LoVo (cell line): Measurements from ENCODE around the gene EMILIN3.
A peak's percentile ranks its signal among the peaks of the same experiment; 100 is the strongest.

Experiments used
- DNase-seq: peaks from one replicate; pipeline ENCODE4 v3.0.0-alpha.2; 2016; ENCODE audit warnings: low spot score

The EMILIN3 gene

DNA sequence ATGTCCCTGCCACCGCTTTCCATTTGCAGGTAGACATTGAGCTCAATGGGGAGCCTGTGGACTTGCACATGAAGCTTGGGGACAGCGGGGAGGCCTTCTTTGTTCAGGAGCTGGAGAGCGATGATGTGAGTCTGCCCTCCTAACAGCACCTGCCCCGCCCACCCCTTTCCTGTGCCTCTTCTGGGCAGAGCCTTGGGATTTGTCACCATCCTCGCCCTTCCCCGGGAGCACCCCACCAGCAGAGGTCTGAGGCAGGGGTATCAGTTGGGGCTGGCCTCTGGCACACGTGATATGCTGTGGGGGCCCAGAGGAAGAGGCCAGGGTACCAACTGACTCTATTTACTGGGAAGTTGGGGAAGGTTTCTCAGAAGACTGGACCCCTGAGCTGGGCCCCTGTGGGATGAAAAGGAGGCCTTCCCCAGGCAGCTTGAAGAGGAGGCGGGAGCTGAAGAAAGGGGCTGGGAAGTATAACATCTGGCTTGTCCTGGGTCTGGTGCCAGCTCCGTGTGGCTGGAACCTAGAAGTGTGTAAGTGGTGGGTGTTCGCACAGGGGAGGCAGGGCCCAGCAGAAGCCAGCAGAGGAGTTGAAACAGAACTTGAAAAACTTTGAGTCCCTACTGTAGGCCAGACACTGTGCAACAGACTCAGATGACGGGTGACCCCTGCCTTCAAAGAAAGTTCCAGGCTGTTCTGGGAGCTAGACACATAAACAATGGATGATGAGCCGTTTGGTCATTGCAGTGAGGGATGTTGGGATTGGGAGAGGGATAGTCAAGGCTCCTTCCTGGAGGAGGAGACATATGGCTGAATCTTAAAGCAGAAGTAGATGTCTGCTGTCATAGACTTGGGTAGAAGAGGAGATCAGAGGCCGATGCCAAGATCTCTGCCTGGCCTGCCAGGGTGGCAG lies 18.8 kb downstream of the EMILIN3 start:
- no peak for DNase-seq

GRCh38 chr20:41345729-41346067 lies 20.9 kb downstream of the EMILIN3 start:
- DNase-seq, result no peak

GRCh38 chr20:41344938-41345728 lies 21.5 kb downstream of the EMILIN3 start:
- DNase-seq, result no peak

DNA sequence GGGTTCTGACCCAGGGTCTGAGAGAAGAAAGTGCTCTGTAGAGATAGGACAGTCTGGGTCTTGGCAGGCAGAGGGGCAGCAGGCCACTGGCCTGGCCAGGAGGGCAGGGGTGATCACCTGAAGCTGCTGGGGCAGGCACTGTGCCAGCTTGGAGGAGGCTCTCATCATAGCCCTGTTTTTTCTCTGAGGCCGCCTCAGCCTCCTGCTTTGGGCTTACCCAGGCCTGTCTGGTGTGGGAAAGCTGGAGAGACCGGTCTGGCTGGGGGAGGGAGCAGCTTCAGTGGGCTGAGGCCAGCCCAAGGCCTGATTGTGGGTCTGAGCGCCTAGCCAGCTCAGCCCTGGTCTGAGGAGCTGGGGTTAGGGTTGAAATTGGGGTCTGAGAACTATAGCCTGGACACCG lies 22.1 kb downstream of the EMILIN3 start:
- no peak for DNase-seq

DNA sequence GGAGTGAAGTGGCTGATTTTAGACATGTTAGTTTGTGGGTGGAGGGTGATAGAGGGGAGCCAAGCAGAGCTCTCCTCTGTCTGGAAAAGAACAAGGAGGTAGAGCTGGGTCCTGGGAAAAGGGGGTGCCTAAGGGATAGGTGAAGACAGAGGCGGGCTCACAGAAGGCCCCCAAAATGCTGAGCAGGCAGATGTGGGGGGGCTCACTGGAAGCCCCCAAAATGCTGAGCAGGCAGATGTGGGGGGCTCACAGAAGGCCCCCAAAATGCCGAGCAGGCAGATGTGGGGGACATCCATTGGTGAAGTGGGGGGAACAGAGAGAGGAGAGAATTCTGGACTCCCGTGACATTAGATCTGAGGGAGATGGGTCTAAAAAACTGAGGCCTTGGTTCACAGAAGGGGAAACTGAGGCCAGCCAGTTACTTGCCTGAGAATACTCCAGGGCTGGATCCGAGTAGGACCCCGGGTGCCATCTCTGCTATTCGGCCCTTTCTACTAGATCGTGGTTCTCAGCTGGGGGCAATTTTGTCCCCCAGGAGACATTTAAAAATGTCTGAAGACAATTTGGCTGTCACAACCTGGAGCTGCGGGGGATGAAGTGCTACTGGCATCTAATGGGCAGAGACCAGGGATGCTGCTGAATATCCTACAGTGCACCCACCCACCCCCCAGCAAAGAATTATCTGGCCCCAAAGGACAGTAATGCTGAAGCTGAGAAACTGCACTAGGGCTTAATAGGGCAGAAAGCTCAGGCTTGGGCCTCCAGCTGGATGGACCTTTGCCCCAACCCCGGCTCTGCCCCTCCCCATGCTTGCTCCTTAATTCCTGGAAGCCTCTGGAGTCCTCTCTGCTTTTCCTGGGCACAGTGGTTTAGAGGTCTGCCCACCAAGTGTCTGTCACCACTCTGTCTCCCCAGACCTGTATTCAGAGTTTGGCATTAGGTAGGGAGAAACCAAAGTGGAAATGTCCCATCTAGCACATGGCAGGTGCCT lies 23.8 kb downstream of the EMILIN3 start:
- DNase-seq, result no peak

DNA sequence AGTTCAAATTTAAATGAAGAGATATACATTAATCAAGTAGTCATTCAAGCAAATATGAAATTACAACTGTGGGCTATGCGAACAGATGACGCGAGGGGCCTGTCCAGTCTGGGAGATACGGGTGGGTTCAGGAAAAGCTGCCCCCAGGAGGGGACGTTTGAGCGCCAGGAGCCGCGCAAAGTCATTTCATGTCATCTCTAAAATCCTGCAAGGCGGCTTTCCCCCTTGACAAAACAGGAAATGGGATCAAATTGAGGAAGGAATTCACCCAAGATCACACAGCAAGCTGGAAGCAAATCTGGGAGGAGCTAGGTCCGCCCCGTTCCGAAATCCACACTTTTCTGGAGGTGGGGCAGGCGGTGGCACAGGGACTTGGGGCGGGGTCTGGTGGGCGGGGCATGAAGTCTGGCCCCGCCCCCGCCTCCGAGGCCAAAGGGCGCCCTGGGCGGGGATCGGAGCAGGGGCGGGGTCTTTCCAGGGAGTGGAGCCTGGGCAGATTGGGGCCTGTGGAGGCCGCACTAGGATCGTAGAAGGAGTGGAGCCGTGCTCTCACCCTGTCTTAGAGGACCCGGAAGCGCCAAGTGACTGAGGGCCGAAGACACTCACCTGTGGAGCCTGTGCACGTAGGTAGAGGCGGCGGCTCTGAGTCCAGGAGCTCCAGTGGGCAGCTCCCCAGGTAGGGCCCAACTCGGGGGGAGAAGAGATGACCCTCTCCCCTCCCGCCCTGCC lies 26.1 kb downstream of the EMILIN3 start, which contains the start of gene LPIN3:
TSS of gene LPIN3 (plus strand) at position 495 of the 729 bp plus-strand sequence. CDS start 4,983 bp downstream, outside the sequence.
- DNase-seq, result peak; percentile 96

- peak; percentile 89 for DNase-seq
Measured at GRCh38 chr20:41339957-41340326, 26.7 kb downstream of the EMILIN3 start.

GRCh38 chr20:41336711-41337492 lies 29.7 kb downstream of the EMILIN3 start:
- DNase-seq, result no peak

DNA sequence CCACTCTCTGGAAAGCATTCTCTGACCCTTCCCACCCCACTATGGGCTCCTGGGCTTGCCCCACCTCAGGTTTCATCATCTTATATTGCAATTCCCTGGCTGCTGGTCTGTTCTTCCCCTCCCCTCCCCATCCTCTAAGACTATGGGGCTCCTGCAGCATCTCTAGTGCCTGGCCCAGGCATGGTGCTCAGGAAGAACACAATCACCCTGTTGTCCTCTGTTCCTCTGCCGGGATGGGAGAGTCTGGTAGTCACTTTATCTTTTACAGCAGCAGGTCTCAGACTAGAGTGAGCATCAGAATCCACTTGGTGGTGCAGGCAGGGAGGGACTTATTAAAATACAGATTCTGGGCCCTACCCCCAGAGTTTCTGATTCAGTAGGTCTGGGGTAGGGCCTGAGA lies 31.0 kb downstream of the EMILIN3 start:
- DNase-seq, result no peak

DNA sequence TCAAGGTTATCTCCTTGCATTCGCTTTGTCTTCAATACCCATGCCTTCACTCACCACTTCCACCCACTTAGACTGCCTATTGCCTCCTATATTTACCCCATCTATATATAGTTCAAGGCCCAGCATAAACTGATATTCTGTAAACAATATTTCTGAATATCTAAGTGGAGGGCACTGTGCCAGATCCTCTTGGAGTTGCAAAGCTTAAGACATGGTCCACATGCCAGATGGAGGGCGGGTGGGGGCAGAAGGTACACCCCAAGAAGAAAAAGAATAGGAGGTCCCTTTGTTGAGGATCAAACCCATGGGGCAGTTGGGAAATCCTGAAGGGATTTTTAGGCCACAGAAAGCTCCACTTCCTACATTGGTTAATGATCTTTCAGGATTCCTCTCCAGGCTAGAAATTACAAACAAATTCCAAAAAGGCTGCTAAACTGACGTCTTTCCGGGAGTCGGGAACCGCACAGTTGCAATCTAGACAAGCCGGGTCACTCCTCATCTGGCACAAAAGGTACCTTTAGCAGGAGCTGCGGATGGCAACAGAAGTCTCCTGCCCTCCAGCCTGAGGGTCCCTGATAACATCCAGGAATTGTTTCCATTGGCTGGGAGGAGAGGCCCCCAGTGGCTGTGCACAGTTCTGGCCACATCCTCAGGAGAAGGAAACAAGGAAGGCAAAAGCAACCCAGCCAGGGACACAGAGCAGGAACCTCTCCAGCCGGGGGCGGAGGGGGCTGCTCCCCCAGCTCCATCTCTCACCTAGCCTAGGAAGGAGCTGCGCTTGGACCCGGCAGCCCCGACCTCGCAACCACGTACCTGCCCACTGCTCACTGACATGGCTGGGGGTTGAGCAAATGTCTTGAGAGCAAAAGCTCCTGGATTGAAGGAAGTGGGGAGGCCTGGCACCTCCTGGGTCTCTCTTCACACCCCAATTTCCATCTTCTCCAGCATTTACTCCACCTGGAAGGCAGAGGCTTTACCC lies 31.9 kb downstream of the EMILIN3 start:
- no peak for DNase-seq

DNA sequence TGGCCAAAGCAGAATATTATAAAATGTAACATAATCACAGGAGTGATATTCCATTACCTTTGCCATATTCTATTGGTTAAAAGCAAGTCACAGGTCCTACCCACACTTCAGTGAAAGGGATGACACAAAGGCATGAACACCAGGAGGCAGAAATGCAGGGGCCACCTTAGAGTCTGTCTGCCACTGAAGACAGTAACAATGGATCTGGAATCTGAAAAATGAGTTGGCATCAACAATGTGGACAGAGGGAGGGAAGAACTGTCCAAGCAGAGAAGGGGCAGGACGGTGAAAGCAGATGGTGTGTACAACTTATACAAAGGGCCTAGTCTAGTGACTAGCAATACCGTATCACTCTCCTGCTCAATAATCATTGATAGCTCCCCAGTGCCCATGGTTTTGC lies 32.6 kb downstream of the EMILIN3 start:
- no peak for DNase-seq

DNA sequence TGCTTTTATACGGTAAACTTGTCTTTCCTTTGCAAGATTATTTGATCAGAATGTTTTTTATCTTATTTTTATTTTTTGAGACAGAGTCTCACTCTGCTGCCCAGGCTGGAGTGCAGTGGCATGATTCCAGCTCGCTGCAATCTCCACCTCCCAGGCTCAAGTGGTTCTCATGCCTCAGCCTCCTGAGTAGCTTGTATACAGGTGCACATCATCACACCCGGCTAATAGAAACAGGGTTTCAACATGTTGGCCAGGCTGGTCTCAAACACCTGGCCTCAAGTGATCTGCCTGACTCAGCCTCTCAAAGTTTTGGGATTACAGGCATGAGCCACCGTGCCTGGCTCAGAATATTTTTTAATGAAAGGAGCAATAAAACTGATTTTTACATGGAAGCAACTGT lies 34.9 kb downstream of the EMILIN3 start:
- DNase-seq, result no peak

DNA sequence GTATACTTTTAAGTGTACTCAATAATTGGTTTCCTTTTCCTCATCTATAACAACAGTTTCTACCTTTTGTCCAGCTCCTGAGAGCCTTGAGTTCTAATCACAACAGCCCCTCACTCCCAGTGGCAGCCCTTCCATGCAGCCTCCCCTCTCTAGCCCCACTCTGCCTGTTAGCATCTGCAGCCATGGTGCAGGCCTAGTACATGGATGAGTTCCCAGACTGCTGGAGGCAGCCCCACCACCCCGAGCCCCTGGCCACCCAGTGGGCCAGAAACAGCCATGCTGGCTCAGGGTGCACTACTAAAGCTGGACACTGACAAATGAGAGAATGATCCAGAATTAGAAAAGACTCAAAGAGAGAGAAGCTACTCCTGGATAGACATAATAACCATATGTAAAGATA lies 35.7 kb downstream of the EMILIN3 start:
- no peak for DNase-seq

- no peak for DNase-seq
Measured at GRCh38 chr20:41330343-41330720, 36.3 kb downstream of the EMILIN3 start.

DNA sequence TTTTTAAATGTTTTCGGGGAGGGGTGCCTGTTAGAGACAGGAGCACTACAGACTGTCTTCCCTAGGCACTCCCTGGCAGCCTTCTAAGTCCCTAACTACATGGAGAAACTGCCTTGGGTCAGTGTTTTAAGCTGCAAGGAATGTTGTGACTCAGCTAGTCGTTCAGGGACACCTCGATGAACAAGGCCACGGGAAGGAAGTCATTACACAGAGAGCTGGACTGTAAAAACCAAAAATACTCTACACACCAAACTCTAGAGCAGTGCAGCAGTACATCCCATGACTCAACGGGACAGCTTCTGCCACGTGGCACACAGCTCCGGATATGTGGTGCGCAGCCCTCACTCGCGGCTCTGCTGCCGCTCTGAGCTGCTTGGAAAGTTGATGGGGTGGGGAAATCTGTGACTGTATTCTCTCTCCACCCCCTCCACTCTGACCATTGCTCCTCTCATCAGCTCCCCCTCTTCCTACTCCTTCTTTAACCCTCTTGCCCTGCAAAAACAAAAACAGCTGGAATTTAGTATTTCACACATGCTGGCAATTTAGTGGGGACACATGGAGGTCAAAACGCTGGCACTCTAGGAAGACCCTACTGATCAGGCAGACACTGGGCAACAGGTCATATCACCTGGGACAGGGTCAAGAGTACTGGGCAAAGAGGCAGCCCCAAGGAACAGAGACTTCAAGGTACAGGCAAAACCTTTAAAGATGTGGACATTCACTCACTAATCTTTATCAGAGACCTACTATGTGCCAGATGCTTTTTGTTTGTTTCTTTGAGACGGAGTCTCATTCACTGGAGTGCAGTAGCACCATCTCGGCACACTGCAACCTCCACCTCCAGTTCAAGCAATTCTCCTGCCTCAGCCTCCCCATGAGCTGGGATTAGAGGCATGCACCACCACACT lies 36.9 kb downstream of the EMILIN3 start:
- DNase-seq, result peak; percentile 38

DNA sequence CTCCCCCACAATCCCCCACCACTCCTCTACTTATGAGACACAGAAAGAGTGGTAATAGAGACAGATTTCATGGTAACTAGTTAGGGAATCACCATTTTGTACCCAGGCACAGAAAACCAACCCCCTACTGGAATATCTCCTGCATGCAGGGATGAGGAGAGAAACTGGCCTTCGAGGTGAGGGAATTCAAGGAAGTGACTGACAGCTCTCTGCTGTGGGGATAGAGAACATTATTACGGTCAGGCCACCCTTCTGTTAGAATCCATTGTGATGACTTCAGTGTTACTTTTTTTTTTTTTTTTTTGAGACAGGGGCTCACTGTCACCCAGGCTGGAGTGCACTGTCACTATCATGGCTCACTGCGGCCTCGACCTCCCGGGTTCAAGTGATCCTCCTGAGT lies 39.4 kb downstream of the EMILIN3 start:
- no peak for DNase-seq

- no peak for DNase-seq
Measured at GRCh38 chr20:41320976-41321375, 45.6 kb downstream of the EMILIN3 start.

DNA sequence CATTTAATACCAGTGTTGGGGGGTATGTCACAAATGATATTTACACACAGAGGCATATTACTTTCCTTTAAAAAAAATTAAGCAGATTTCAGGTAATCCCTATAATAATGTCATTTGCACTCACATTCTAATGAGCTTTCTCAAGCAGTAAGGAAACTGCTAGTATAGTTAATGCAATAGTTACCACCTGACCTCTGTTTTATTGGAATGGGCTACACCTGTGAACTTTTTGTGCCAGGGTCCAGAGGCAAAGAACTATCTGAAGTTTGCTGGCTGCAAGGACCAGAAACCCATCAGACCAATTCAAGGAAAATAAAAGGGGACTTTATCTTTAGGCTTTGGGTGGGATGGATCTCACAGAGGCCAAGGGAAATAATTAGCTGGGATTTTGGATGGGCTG lies 46.2 kb downstream of the EMILIN3 start:
- DNase-seq, result no peak
